CD4-positive, alpha-beta T cell treated with Interleukin-6 at 100 ng/mL for 8 hours (primary cell): ENCODE measurements around the gene GAGE10.

Source experiments
- DNase-seq: peaks from one replicate; pipeline ENCODE4 v3.0.0-alpha.2; 2020; ENCODE audit warnings: mixed read lengths, low spot score

GAGE10 gene

DNA sequence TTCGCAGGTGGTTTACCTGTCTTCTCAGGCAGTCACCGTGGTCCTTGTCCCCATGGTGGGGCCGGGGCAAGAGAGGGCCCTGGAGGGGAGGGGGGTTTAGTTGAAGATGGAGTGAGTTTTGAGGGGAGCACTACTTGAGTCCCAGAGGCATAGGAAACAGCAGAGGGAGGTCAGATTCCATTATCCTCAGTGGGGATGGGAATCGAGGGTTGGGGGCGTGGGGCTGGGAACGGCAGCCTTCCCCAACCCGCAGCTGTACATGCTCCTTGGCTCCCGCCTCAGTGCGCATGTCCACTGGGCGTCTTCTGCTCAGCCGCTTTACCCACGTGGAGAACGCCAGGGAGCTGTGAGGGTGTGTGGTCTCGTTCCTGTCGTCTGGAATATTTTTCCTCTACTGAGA lies at the start of gene GAGE10:
GAGE10 (plus strand) TSS at position 301 of the 400 bp plus-strand sequence. CDS start 1,214 bp downstream, outside the sequence.
- DNase-seq, result no peak

DNA sequence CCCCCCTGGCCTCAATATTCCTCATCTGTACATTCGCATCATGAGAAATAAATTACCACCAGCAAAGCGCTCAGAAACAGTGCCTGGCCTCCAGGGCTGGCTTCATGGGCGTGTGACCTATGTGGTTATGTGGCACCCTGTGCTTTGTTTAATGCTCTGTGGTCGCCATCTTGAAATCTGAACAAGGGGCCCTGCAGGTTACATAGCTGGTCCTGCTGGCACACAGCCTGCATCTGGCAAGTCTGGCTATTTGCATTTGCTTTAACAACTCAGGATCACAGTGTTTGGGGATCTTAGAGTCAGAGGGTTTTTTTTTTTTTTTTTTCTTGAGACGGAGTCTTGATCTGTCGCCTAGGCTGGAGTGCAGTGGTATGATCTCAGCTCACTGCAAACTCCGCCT lies 48.8 kb upstream of the GAGE10 start:
- DNase-seq, result no peak

DNA sequence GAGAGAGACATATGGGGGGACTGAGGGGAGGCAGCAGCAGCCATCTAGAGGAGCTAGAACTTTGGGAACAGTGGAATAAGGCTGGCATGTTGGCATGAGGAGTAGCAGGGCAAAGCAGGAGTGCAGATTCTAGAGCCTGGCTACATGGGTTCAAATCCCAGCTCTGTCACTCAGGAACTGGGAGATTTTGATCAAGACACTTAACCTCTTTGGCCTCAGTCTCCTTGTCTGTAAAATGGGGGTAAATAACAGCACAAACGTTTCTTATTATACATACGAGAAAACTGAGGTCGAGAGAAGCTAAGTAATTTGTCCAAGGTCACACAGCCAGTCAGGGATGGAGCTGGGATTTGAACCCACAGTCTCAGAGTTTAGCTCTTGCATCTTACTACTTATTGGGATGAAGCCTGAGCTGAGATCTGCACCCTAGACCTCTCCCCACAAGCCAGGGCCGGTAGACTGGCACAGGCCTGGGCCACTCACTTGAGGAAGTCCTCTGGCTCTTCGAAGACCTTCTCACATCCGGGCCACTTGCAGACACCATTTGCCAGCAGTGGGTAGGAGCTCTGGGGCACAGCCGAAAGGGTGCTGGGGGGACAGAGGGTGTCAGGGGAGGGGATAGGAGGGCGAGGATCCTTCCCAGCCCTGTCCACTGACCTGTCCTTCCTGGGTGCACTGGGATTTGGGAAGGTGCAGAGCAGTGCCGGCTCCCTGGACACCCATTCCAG lies 47.0 kb upstream of the GAGE10 start:
- DNase-seq, result no peak

- no peak for DNase-seq
These were observed 46.2 kb upstream of the GAGE10 start for GRCh38 chrX:49257074-49257790.

- DNase-seq, result peak; percentile 27
These were observed 45.3 kb upstream of the GAGE10 start for GRCh38 chrX:49257846-49258748.

GRCh38 chrX:49258749-49259124 lies 44.7 kb upstream of the GAGE10 start:
- DNase-seq, result no peak

GRCh38 chrX:49260221-49260985 lies 43.0 kb upstream of the GAGE10 start:
- DNase-seq, result no peak

DNA sequence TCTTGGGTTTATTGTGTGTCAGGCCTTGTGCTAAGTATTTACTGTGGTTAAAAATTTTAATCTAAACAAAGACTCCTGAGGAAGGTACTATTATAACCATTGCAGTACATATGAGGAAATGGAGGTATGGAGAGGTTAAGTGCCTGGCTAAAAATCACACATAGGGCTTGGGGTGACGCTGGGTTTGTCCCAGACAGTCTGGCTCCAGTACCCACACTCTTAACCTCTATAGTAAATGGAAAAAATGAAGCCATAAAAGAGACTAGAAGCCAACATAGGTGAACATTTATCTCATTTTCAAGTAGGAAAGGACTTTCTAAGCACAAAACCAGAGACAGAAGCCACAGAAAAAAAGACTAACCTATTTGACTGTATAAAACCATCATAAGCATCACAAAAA lies 40.8 kb upstream of the GAGE10 start:
- DNase-seq, result no peak

DNA sequence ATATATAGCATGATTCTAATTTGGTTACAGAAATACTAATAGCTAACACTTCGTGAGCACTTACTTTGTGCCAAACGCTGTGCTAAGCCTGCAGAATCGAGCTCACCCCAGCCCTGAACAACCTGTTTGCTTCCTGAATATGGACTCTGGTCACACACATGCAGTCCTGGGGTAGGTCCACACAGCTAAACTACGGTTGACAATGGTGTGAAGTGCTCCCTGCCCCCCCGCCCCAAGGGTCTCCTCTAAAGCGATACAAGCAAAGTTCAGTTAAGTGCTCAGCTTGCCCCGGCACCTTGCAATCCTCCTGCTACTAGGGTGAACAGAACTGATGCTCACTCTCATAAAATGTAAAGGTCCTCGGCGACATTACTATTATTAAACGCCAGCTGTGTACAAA lies 39.8 kb upstream of the GAGE10 start:
- no peak for DNase-seq

- no peak for DNase-seq
These were observed 39.0 kb upstream of the GAGE10 start, which contains the start of gene FOXP3 for GRCh38 chrX:49264460-49264859. FOXP3 (minus strand) TSS chrX:49264710; CDS start chrX:49258505, 6,205 bp downstream.

DNA sequence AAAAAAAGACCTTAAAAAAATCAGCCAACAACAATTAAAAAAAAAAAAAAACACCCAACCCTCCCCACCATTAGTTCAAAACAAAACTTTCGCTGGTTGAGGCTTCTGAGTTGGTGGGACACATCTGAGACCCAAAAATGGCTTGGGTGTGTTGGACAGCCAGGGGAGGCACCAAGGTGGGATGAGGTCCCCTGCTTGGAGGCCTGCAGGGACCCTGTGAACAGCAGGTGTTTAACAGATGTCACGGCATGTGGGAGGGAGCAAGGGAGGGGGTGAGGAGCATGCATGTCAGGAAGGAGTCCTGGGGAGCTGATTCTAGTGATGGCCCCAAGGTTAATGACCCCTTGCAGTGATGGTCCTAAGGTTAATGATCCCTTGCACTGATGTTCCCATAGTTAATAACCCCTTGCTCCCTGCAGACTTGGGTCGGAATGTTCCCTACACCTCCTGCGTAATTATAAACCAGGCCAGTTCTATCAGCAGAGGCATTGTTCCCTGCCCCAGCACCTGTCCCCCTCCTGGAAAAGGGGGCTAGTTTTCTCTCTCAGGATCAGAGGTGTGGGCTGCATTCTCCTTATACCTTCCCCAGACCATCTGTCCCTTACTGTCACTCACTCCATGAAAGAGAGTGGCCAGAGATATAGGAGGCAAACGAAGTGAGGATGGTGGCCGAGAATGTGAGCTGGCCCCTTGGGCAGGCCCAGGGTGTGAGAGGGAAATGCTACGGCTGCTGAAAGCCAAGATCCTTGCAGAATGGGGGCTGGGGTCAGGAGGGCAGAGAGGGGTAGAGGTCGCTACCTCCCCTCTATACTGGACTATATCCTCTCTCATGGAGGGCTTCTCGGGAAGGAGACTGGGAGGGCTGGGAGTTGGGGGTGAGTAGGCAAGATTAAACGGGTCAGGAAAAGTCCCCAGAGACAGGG lies 36.7 kb upstream of the GAGE10 start:
- DNase-seq, result no peak

DNA sequence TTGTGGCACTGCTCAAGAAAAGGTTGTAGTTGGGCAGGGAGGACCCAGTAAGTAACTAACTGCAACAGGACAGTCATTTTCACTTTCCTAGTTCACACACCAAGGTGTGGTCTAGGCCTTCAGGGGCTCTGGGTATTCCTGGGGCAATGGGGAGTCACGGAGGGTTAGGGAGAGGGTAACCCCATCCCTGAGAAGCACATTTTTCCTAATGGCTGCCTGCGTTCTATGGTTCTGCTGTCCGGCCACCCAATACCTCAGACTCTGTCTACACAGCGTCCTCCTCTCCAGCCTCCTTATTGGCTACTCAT lies 34.8 kb upstream of the GAGE10 start:
- no peak for DNase-seq

DNA sequence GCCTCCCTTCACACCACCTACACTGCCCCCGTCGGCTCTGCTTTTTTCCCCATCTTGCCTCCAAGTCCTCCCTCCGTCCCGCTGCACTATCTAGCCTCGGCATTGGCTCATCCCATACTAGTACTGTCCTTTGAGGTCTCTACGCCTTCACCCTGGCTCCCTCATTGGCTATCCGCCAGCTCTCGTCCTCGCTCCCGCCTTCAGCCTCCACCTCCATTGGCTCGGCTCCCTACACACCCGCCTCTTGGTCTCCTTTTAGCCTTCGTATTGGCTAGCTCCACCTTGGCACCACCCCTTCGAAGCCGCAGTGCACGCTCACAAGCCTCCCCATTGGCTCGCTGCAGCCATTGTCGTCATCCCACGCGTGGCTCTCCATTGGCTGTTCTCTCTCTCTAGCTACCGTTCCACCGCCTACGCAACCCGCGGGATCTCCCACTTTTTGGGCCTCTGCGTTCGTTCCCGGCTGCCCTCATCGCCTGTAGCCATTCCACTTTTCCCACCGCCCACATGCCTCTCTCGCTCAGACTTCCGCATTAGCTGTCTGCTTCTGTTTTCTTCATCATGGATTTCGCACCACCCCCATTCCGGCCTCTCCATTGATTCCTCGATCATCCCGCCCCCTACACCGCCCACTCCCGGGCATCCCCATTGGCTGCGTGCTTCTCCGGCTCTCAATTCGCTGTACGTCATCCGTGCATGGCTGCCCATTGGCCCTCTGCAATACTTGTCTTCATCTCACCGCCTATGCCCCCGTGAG lies 34.3 kb upstream of the GAGE10 start:
- DNase-seq, result peak; percentile 96

DNA sequence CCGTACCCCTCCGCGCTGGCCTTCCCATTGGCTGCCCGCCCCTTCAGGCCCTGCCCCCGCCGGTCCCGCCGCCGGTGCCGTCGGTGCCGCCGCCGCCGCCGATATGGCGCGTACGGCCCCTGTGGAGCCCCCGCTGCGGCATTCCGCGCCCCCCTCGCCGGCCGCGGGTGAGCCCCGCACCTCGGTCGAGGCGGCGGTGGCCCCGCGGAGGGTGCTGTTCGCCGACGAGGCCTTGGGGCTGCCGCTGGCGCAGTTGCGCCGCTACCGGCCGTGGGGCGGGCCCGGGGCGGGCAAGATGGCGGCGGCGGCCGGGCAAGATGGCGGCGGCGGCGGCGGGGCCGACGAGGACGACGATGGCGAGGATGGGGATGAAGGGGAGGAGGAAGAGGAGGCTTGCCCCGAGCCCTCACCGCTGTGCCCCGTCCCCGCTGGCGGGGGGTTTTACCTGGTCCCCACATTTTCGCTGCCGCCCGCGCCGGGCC lies 33.6 kb upstream of the GAGE10 start, which contains the start of gene PPP1R3F:
PPP1R3F (plus strand) TSS at position 27 of the 482 bp plus-strand sequence; CDS start at position 104, 77 bp downstream.
- DNase-seq, result no peak

- DNase-seq, result no peak
These were observed 33.1 kb upstream of the GAGE10 start for GRCh38 chrX:49270249-49270921.

GRCh38 chrX:49271341-49271740 lies 32.1 kb upstream of the GAGE10 start:
- no peak for DNase-seq

DNA sequence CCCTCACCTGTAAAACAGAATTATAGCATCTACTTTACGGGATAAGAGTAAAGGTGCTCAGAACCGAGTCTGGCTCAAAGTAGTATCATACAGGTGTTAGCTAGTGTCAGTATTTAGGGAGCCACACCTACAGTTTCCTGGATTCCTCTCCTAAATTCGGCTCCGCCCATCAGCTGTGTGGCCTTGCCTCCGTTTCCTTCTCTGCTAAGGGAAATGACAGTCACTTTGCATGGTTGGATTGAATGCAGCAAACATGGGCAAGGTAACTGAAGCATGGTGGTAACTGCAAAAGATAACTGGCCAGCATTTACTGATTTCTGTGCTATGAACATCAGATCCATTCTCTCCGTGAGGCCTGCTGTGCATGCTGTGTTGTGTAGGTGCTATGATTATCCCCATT lies 31.0 kb upstream of the GAGE10 start:
- peak; percentile 55 for DNase-seq

DNA sequence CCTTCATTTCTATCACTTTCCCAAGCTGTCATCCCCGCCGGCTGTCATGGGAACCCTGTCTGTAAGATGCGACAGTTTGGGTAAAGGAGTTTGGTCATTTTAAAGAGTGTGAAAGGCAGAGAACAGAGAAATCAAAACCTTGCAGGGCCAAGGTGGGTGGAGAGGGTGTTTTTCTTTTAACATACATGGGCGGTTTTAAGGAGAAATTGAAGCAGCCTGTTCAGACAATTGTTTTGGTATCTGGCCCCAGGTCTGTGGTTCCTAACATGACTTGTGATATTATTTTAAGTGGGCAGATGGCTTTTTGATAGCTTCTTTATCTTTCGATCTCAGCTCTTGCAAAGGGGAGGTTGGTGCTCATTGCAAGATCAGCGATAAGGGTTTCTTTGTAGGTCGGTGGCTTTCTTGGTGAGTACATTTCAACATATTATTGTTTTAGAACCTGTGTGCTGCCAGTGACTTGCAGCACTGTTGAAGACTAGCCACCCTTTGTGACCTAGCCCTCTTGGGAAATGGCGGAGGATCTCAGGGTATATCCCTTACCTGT lies 30.2 kb upstream of the GAGE10 start:
- peak; percentile 70 for DNase-seq

DNA sequence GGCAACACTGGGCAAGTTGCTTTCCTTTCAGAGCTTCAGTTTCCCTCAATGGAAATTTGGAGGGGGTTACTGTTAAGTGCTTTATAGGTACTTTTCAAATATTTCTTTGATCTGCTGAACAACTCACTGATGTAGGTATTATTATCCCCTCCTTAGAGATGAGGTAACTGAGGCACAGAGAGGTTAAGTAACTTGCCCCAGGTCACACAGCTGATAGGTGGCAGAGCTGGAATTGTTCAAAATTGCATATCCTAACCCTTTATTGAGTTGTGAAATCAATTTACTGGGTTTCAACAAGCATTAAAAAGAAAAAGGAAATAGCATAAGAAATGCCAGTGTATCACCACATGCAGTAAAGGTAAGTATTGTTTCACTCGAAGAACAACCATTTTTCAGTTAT lies 27.2 kb upstream of the GAGE10 start:
- no peak for DNase-seq
